GM12801 (cell line): ENCODE data around the gene ARID1A.

Experiments used
- TF ChIP-seq, protein P1 (sequence below): IDR thresholded peaks from one replicate; pipeline ENCODE4 v1.5.1; 2011; ENCODE audit warnings: control low read depth; ENCODE audit not compliant: insufficient read length; ENCODE audit errors: extremely low read depth

ARID1A gene

DNA sequence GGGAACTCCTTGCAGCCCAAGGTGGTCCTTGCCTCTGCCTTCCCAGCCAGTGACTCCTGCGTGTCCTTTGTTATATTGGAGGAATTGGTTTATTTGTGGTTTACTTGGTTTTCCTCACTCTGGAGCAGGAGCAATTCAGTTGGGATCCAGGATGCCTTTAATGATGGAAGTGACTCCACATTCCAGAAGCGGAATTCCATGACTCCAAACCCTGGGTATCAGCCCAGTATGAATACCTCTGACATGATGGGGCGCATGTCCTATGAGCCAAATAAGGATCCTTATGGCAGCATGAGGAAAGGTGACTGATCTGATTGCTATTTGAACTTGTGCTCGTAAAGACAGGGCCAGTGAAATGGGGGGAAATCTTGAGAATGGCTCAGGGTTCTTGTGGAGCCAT lies 76.9 kb downstream of the ARID1A start:
- TF ChIP-seq, protein P1, sequence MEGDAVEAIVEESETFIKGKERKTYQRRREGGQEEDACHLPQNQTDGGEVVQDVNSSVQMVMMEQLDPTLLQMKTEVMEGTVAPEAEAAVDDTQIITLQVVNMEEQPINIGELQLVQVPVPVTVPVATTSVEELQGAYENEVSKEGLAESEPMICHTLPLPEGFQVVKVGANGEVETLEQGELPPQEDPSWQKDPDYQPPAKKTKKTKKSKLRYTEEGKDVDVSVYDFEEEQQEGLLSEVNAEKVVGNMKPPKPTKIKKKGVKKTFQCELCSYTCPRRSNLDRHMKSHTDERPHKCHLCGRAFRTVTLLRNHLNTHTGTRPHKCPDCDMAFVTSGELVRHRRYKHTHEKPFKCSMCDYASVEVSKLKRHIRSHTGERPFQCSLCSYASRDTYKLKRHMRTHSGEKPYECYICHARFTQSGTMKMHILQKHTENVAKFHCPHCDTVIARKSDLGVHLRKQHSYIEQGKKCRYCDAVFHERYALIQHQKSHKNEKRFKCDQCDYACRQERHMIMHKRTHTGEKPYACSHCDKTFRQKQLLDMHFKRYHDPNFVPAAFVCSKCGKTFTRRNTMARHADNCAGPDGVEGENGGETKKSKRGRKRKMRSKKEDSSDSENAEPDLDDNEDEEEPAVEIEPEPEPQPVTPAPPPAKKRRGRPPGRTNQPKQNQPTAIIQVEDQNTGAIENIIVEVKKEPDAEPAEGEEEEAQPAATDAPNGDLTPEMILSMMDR: no peak

DNA sequence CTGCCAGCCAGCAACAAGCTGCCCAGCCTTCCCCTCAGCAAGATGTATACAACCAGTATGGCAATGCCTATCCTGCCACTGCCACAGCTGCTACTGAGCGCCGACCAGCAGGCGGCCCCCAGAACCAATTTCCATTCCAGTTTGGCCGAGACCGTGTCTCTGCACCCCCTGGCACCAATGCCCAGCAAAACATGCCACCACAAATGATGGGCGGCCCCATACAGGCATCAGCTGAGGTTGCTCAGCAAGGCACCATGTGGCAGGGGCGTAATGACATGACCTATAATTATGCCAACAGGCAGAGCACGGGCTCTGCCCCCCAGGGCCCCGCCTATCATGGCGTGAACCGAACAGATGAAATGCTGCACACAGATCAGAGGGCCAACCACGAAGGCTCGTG lies 78.6 kb downstream of the ARID1A start:
- TF ChIP-seq, protein P1: no peak

DNA sequence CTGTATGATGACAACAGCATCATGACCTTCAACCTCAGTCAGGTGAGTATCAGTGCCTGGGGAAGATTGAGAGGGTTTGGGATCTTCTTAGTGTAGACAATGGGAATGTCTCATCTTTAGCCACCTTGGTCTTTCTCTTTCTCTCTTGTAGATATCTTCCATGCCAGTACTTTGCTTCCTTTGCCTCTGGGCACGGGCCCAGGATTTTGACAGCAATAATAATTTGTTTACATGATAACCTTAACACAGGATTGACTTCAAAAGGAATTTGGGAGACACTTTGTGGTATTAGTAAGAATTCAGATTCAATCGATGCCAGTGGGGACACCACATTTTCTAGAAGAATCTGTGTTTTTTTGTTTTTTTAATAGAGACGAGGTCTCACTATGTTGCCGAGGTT lies 79.9 kb downstream of the ARID1A start:
- TF ChIP-seq, protein P1: no peak

DNA sequence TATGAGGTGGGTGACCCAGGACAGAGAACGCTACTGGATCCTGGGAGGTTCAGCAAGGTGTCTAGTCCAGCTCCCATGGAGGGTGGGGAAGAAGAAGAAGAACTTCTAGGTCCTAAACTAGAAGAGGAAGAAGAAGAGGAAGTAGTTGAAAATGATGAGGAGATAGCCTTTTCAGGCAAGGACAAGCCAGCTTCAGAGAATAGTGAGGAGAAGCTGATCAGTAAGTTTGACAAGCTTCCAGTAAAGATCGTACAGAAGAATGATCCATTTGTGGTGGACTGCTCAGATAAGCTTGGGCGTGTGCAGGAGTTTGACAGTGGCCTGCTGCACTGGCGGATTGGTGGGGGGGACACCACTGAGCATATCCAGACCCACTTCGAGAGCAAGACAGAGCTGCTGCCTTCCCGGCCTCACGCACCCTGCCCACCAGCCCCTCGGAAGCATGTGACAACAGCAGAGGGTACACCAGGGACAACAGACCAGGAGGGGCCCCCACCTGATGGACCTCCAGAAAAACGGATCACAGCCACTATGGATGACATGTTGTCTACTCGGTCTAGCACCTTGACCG lies 83.4 kb downstream of the ARID1A start:
- TF ChIP-seq, protein P1: no peak

DNA sequence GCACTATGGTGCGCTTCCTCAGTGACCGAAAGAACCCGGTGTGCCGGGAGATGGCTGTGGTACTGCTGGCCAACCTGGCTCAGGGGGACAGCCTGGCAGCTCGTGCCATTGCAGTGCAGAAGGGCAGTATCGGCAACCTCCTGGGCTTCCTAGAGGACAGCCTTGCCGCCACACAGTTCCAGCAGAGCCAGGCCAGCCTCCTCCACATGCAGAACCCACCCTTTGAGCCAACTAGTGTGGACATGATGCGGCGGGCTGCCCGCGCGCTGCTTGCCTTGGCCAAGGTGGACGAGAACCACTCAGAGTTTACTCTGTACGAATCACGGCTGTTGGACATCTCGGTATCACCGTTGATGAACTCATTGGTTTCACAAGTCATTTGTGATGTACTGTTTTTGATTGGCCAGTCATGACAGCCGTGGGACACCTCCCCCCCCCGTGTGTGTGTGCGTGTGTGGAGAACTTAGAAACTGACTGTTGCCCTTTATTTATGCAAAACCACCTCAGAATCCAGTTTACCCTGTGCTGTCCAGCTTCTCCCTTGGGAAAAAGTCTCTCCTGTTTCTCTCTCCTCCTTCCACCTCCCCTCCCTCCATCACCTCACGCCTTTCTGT lies 84.6 kb downstream of the ARID1A start:
- TF ChIP-seq, protein P1: no peak

DNA sequence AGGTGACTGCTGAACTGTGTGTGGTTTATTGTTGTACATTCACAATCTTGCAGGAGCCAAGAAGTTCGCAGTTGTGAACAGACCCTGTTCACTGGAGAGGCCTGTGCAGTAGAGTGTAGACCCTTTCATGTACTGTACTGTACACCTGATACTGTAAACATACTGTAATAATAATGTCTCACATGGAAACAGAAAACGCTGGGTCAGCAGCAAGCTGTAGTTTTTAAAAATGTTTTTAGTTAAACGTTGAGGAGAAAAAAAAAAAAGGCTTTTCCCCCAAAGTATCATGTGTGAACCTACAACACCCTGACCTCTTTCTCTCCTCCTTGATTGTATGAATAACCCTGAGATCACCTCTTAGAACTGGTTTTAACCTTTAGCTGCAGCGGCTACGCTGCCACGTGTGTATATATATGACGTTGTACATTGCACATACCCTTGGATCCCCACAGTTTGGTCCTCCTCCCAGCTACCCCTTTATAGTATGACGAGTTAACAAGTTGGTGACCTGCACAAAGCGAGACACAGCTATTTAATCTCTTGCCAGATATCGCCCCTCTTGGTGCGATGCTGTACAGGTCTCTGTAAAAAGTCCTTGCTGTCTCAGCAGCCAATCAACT lies 85.5 kb downstream of the ARID1A start:
- TF ChIP-seq, protein P1: no peak

DNA sequence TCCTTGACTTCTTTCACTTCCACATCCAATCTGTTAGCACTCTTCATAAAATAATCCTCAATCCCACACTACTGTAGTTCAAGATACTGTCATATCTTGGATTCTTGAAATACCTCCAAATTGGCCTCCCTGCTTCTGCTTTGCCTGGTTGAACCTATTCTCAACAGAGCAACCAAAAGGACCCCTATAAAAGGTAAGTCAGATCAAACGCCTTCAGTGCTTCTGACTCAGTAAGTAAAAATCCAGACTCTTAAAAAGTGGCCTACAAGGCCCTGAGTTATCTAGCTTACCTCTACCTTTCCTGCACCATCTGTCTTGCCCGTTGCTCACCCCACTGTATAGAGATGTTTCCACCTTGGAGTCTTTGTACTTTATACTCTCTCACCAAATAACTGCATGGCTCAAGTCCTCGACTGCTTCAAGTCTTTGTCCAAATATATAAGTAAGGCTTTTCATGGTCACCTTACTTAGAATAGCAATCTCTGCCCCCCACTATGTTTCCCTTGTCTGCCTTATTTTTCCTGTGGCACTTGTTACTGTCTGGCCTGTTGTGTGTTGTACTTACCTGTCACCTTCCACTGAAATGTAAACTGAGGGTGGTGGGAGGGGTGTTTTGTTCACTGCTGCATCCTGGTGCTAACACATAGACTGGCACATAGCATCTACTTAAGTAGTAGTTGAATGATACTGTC lies 86.9 kb downstream of the ARID1A start:
- TF ChIP-seq, protein P1: no peak
